Left ventricle myocardium inferior (tissue), 1 donor: ENCODE data around the gene FAF1. TPM values are rescaled to one million over a fixed set of nuclear protein-coding genes. Genes with fewer than 3 reads are reported as not detected.
"Not testable (repeated sequence)": the region's sequence is repeated elsewhere in the genome, so short reads cannot be mapped to it uniquely, and the experiment has no call there.

Source experiments
- DNase-seq: peaks from one replicate; pipeline ENCODE4 v3.0.0-alpha.2; 2020
- H3K27ac ChIP-seq: fragments of 200-600 bp; replicated peaks from 2 replicates; pipeline ENCODE4 v1.8.0; 2021
- H3K27me3 ChIP-seq: fragments of 200-600 bp; 2 replicates; pipeline ENCODE4 v1.8.0; 2021; ENCODE audit warnings: low read depth
- H3K36me3 ChIP-seq: fragments of 200-600 bp; 2 replicates; pipeline ENCODE4 v1.8.0; 2021
- H3K4me1 ChIP-seq: fragments of 200-600 bp; 2 replicates; pipeline ENCODE4 v1.8.0; 2021
- H3K4me3 ChIP-seq: fragments of 200-600 bp; 2 replicates; pipeline ENCODE4 v1.8.0; 2021; ENCODE audit warnings: mild to moderate bottlenecking, moderate library complexity
- H3K9me3 ChIP-seq: fragments of 200-600 bp; replicated peaks from 2 replicates; pipeline ENCODE4 v1.8.0; 2021
- CTCF ChIP-seq: fragments of 200-600 bp; IDR thresholded peaks from 2 replicates; pipeline ENCODE4 v1.8.0; 2021; ENCODE audit warnings: antibody characterized with exemption, mild to moderate bottlenecking, borderline replicate concordance
- intact Hi-C: fragments of 100-400 bp; cut with micrococcal nuclease; formaldehyde crosslinking; loops from one replicate; pipeline ENCODE4 v1.11.0; 2022
- total RNA-seq: library from RNA; stranded (reverse); fragmentation: NEBNext Ultra II Directional; extraction: Animal tissue kit (Norgen Biotek cat#: 25700); gene quantifications from one replicate; pipeline ENCODE4 v1.2.1, GENCODE V29; 2021
- donor health status: DM: no; HTN: yes; CAD: no; lungs with severe emphysema.

The FAF1 gene
- total RNA-seq, 1 donor from 2014 or later, result 80.0 TPM

- no peak for DNase-seq
- H3K27me3 ChIP-seq, result no peaks in the 10 kb centered on the region
- no peaks in the 10 kb centered on the region for H3K36me3 ChIP-seq
- no peak overlapping the region for H3K27ac ChIP-seq
- H3K4me1 ChIP-seq, result no peaks in the 10 kb centered on the region
- intact Hi-C loops, result no loop called here
- peaks cover 10% of the 10 kb centered on the region for H3K9me3 ChIP-seq
- H3K4me3 ChIP-seq, result no peak overlapping the region
- no peak for TF ChIP-seq CTCF
Observed at GRCh38 chr1:50902419-50902818, 57.6 kb downstream of the FAF1 start.

- DNase-seq, result no peak
- intact Hi-C loops, result no loop called here
- H3K27ac ChIP-seq, result no peak overlapping the region
- H3K36me3 ChIP-seq, result no peaks in the 10 kb centered on the region
- peaks cover 15% of the 10 kb centered on the region for H3K9me3 ChIP-seq
- no peak for TF ChIP-seq CTCF
- H3K4me1 ChIP-seq, result no peaks in the 10 kb centered on the region
- H3K4me3 ChIP-seq, result no peak overlapping the region
- no peaks in the 10 kb centered on the region for H3K27me3 ChIP-seq
Observed at GRCh38 chr1:50901872-50902271, 58.2 kb downstream of the FAF1 start.

GRCh38 chr1:50898773-50899172, 61.3 kb downstream of the FAF1 start:
- no peaks in the 10 kb centered on the region for H3K36me3 ChIP-seq
- no peak for DNase-seq
- H3K4me3 ChIP-seq, result no peak overlapping the region
- H3K27me3 ChIP-seq, result no peaks in the 10 kb centered on the region
- H3K27ac ChIP-seq, result no peak overlapping the region
- H3K4me1 ChIP-seq, result peaks cover under 1% of the 10 kb centered on the region
- peaks cover 13% of the 10 kb centered on the region for H3K9me3 ChIP-seq
- intact Hi-C loops, result no loop called here
- no peak for TF ChIP-seq CTCF

- no peak overlapping the region for H3K4me3 ChIP-seq
- DNase-seq, result no peak
- H3K4me1 ChIP-seq, result peaks cover 8% of the 10 kb centered on the region
- H3K27me3 ChIP-seq, result no peaks in the 10 kb centered on the region
- H3K36me3 ChIP-seq, result no peaks in the 10 kb centered on the region
- no peak overlapping the region for H3K27ac ChIP-seq
- peaks cover 13% of the 10 kb centered on the region for H3K9me3 ChIP-seq
- TF ChIP-seq CTCF, result no peak
- intact Hi-C loops, result no loop called here
Observed at GRCh38 chr1:50894340-50894739, 65.7 kb downstream of the FAF1 start.

- intact Hi-C loops, result no loop called here
- peaks cover 13% of the 10 kb centered on the region for H3K9me3 ChIP-seq
- no peak overlapping the region for H3K27ac ChIP-seq
- peaks cover 8% of the 10 kb centered on the region for H3K4me1 ChIP-seq
- H3K36me3 ChIP-seq, result no peaks in the 10 kb centered on the region
- TF ChIP-seq CTCF, result no peak
- DNase-seq, result no peak
- no peaks in the 10 kb centered on the region for H3K27me3 ChIP-seq
- no peak overlapping the region for H3K4me3 ChIP-seq
Observed at GRCh38 chr1:50893466-50893865, 66.6 kb downstream of the FAF1 start.

GRCh38 chr1:50887555-50887954, 72.5 kb downstream of the FAF1 start:
- H3K4me1 ChIP-seq, H3K36me3 ChIP-seq, H3K27ac ChIP-seq, intact Hi-C loops, H3K27me3 ChIP-seq, DNase-seq, H3K4me3 ChIP-seq: not testable (repeated sequence)
- peaks cover 20% of the 10 kb centered on the region for H3K9me3 ChIP-seq
